Activated CD4-positive, CD25-positive, alpha-beta regulatory T cell treated with anti-CD3 and anti-CD28 coated beads, Interleukin-2, amount 50 U/mL, for 72 hours (primary cell): ENCODE results near the gene C5.

ENCODE experiments used
- DNase-seq: peaks from one replicate; pipeline ENCODE4 v3.0.0; 2021

C5 gene

DNA sequence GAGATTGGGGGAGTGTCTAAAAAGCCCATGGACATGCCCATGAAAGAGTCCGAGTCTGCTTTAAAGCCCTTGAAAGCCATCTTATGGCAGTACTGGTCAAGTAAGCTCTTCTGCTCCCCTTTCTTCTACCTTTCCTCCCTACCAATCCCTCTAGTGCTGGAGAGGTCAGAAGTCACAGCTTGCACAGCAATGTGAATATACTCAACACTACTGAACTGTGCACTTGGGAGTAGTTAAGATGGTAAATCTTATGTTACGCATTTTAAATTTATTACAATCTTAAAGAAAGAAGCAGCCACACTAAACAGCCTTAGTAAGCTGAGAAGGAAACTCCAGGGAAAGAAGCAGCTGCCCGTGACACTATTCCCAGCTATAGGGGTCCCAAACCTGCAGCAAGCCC is 111.2 kb downstream of the C5 start:
- DNase-seq: no peak

DNA sequence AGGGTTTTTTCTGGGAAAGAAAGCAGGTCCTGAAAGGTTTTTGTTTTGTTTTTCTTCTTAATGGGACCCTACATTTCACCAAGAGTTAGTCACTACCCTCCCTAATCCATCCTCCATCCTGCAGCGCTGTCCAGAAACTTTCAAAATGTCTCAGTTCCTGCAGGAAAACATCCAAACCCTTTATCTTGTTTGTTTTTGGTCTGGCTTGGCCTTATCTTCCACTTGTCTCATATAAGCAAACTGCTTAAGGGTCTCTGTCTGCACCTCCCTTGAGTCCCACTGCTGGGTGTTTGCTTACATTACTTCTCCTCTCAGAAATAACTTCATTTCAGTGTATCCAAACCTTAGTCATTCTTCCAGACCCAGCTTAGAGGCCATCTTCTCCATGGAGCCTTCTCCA is 112.5 kb downstream of the C5 start:
- no peak for DNase-seq

DNA sequence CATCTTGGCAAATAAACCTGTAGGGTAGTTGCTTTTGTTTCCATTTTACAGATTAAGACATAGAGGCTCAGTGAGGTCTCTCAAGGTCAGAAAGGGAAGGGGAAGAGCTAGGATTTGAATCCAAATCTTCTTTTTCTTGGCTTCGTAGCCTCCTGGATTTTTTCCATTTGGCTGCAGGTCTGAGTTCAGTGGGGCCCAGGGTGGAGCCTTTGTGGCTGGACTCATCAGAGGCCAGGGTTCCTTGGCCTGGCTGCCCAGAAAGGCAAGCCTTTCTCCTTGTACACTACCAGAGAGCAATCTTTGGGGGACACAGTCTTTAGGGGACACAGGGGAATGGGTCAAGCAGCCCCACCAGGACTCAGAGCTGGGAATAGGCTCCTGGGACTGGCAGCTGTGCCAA is 112.9 kb downstream of the C5 start:
- no peak for DNase-seq

- DNase-seq: no peak
Measured at GRCh38 chr9:120936764-120937122, 113.3 kb downstream of the C5 start.

DNA sequence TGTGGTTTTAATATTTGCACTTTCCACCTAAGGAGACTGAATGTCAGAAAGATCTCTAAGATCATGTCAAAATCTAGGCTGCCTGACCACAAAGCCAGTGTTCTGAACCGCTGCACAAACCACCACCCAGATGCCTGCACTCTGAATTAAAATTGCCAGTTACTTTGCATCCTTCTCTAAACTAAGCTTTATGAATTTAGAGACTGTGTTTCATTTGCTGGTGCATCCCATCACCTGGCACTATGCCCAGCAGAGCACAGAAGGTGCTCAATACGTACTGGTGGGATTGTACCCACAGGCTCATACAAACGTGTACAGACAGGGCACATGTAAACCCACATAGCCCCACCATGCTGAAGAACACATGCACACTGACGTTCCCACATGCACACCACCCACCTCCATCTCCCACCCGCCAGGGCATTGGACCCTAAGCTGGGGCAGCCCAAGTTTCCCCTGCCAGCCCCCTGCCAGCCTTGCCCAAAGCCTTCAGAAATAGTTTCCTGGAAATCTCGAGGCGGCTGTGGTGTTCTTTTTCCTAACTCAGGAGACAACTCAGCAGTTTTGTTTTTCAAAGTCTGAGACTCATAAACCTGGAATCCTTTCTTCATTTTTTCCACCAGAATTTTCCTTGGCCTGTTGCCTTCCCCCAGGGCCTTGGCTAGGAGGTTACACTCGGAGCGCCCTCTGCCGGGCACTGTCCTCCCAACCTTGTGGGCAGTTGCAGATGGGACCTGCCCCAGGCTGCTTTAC is 113.9 kb downstream of the C5 start:
- peak; percentile 90 for DNase-seq

DNA sequence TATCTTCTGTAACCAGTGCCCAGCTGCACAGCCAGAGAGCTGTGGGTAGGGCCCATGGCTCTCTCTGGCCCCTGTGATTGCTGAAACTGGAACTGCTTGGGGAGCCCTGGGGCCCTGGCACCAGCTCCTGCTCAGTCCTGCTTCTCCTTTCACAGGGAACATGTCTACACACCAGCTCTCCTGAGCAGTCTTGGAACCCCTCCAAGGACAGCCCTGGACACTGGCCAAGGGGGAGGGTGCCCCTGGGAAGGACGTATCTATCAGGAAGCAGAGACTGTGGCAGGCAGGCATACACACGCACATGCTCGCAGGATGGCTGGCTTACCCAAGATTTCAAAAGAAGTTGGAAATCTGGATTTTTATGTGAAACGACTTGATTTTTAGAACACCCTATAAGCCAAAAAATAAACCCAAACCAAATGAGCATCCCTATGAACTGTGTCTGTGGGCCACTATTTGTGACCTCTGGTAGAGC is 114.7 kb downstream of the C5 start:
- no peak for DNase-seq

- no peak for DNase-seq
Measured at GRCh38 chr9:120934281-120934680, 115.8 kb downstream of the C5 start.

DNA sequence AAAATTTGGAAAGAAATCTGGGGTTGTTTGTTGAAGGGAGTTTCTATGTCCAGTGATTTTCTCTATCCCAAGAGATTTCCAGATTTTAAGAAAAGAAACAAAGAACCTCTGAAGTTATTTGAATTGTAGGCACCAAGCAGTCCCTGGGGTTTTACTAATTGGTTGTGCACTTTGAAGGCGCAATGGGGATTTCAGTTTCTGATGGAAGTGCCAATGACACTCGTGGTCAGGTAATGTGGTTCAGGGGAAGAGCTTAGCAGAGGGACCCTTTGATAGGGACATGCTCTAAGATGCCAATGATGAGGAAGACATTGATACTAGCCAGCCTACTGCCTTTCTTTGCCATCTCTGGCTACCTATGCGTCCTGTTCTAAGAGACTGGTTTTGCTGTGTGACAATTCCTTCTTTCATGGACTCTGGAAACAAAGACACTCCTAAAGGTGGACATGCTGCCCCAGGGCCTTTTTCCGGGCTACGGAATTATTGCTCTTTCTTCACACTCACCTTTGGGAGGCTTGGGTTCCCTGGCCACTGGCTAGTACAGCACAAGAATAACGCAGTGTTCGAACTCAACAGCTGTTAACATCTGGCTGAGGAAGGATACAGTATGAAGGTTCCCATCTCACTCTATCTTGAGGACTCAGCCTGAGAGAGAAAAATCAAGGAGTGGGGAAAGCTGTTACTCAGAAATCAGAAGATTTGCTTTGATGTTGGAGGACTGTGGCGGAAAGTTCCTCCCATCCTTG is 116.6 kb downstream of the C5 start:
- no peak for DNase-seq

- no peak for DNase-seq
Measured at GRCh38 chr9:120932086-120932823, 117.8 kb downstream of the C5 start.

DNA sequence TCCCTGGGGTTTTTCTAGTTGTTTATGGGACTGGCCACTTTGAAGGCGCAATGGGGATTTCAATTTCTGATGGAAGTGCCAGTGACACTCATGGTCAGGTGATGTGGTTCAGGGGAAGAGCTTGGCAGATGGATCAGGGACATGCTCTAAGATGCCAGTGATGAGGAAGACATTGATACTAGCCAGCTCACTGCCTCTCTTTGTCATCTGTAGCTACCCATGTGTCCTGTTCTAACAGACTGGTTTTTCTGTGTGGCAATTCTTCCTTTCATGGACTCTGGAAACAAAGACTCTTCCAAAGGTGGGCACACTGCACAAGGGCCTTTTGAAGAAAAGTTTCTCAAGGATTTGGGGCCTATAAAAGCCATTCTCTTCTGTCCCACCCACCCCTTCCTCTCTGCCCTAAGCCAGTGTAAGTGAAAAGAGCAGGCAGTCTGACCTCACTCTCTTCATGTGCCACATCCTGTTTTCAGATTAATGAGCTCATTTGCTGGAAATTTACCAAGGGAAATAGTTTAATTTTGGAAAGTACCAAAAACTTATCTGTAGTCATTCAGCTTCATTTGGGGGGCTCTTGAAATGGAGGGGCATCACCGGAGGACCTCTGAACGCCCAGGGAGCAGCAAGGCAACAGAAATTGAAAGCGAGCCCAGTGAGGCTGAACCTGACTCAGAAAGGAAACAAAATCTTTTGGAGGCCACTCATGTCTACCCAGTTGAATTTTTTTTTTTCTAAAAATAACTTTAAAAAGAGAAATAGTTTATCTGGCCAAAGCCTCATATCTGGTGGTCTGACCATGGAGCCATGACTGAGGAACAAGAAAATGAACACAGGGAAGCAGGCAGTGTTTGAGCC is 118.6 kb downstream of the C5 start:
- DNase-seq: no peak

GRCh38 chr9:120929229-120929791 is 120.8 kb downstream of the C5 start:
- no peak for DNase-seq

DNA sequence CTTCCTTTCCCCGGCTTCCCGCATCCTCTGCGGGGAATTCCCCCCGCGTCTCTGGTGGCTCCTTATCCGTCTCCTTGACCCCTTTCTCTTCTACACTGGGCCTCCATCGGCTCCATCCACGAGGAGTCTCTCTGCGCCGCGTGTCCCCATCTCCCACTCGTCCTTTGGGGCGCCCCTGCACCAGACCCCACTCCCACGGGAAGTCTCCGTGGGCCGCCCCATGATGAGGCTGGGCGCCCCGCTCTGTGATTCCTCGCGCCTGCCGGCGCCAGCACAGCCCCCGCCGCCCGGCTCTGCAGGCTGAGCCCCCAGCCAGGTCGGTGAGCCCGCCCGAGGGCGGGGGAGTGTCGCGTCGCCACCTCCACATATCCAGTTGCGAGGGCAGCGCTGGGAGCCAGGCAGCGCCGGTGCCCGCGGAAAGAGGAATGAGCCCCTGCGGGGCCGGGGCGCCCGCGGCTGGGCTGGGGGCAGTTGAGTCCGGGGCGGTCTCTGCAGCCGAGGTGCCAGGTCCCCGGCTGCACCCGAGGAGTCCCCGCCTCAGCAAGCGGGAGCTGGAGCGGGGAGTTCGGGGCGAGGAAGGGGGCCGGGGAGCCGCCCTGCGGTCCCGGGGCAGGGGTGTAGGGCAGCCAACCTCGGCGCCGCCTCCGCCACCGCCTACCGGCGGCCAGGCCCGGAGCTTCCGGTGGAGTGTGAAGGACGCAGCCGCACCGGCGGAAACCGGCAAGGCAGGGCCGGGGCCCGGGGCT is 121.4 kb downstream of the C5 start:
- DNase-seq: peak; percentile 83

DNA sequence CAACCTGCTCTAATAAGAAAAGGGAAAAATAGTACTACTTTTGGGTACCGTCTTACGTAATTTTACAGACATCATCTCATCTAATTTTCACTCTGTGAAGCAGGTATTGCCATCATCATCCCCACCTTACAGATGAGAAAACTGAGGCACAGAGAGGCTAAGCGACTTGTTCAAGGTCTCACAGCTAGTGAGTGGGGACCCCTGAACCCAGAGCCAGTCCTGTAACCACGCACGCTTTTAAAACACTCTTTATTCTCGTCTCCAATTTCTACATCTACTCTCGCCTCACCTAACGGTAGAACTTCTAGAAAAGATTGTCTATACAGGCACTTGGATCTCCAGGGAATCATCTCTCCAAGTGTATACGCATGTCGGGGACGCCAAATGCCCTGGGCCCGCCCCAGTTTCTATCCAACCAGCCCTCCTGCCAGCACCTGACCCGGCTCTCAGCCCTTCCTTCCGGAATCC is 122.0 kb downstream of the C5 start:
- DNase-seq: no peak

DNA sequence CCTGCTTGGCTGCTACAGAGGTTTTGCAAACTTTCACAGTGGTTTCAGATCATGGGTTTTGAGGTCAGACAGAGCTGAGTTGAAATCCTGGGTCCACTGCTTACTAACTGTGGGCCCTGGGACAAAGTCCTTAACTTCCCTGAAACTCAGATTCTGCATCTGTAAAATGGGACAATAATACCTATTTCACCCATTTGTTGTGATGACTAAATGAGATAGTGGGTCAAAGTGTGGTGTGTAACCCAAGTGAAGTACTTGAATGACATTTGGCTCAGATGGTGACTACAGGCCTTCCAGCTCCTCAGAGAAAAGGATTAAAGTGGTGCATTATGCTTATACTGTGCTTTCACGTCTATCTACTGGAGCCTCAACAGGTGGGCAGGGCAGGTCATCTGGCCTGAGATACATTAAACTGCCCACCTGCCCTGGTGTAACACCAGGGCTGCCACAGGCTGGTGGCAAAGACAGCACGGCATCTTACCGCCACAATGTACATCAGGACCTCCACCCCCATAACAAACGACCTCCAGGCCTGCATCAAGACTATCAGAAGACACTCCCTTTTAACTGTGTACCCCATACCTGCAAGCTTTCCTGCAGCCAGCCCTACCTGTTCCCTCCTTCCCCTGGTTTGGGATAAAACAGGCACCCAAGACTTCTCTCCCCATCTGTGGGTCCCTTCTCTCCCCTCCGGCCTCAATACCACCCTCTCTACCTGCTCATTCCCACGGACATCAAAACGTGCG is 122.6 kb downstream of the C5 start:
- no peak for DNase-seq

GRCh38 chr9:120926397-120926928 is 123.6 kb downstream of the C5 start, which contains the start of gene TRAF1:
Gene TRAF1 (minus strand): TSS chr9:120926796. CDS start chr9:120926075, 721 bp downstream.
- DNase-seq: no peak

- peak; percentile 78 for DNase-seq
Measured at GRCh38 chr9:120925535-120926396, 124.3 kb downstream of the C5 start.

- DNase-seq: no peak
Measured at GRCh38 chr9:120924698-120925534, 125.2 kb downstream of the C5 start.

- DNase-seq: no peak
Measured at GRCh38 chr9:120923620-120924328, 126.3 kb downstream of the C5 start.
